Upper lobe of left lung (tissue), 4 donors: ENCODE measurements around the gene PKMYT1.

Experiments
- CTCF ChIP-seq, 6 experiments: fragments of 450-650 bp in 4 of 6; fragments of 200-600 bp in 2 of 6; sonication (generic) in 2 of 6; IDR thresholded peaks; one replicate each; pipeline ENCODE4 v1.5.1; 2016 to 2019; ENCODE audit warnings: antibody characterized with exemption in 6 of 6
- EP300 ChIP-seq, 4 donors: sonication (generic); formaldehyde crosslinking; IDR thresholded peaks; one replicate each; pipeline ENCODE4 v1.5.1; 2017; ENCODE audit warnings: antibody characterized with exemption in 4 of 4, control low read depth in 2 of 4
- POLR2A ChIP-seq, 4 donors: fragments of 450-650 bp; IDR thresholded peaks; one replicate each; pipeline ENCODE4 v1.5.1; 2016 to 2017; ENCODE audit warnings: antibody characterized with exemption in 4 of 4, mild to moderate bottlenecking in 2 of 4

- TF ChIP-seq CTCF (IDR thresholded peaks at IDR 0.05) = no peak
- no peak for TF ChIP-seq EP300 (IDR thresholded peaks at IDR 0.05)
- no peak for TF ChIP-seq POLR2A (IDR thresholded peaks at IDR 0.05)
Observed at GRCh38 chr16:2924901-2925755, 55.1 kb downstream of the PKMYT1 start.
